K562 (cell line): ENCODE measurements around the gene CWC22. TPM values are rescaled to one million over a fixed set of nuclear protein-coding genes. Genes with fewer than 3 reads are reported as not detected.

Experiments
- ATF7 ChIP-seq: fragments of 450-650 bp; IDR thresholded peaks from 2 replicates; pipeline ENCODE4 v1.7.1; 2014; ENCODE audit warnings: mild to moderate bottlenecking, moderate library complexity
- BMI1 ChIP-seq: fragments of 150-350 bp; IDR thresholded peaks from 2 replicates; pipeline ENCODE4 v1.6.1; 2014; ENCODE audit warnings: low read length
- CBFA2T3 ChIP-seq: fragments of 450-650 bp; IDR thresholded peaks from 2 replicates; pipeline ENCODE4 v1.6.1; 2017
- CC2D1A ChIP-seq: fragments of 450-650 bp; IDR thresholded peaks from 2 replicates; pipeline ENCODE4 v1.6.1; 2017; ENCODE audit warnings: mild to moderate bottlenecking
- CHD1 ChIP-seq: fragments of 200-600 bp; sonication (generic); IDR thresholded peaks from one replicate; pipeline ENCODE4 v1.6.1; 2012; ENCODE audit warnings: mild to moderate bottlenecking, moderate library complexity, low read length, inconsistent platforms
- ETV5 ChIP-seq: sonication (generic); formaldehyde crosslinking; IDR thresholded peaks from 2 replicates; pipeline ENCODE4 v1.4.0; 2020; ENCODE audit warnings: low read depth, mild to moderate bottlenecking, missing genetic modification reagents
- HNRNPH1 ChIP-seq: fragments of 200-400 bp; formaldehyde crosslinking; optimal IDR thresholded peaks from 2 replicates; pipeline ENCODE3; 2017; ENCODE audit warnings: low read depth, mild to moderate bottlenecking, low read length, moderate library complexity
- HNRNPK ChIP-seq: fragments of 200-400 bp; formaldehyde crosslinking; IDR thresholded peaks from one replicate; pipeline ENCODE4 v1.6.1; 2018; ENCODE audit warnings: mild to moderate bottlenecking, low read depth, low read length; ENCODE audit not compliant: poor library complexity, severe bottlenecking
- KHSRP ChIP-seq: fragments of 450-650 bp; IDR thresholded peaks from 2 replicates; pipeline ENCODE4 v1.6.1; 2017
- KLF1 ChIP-seq: fragments of 450-650 bp; IDR thresholded peaks from 2 replicates; pipeline ENCODE4 v1.6.1; 2016; ENCODE audit warnings: missing genetic modification characterization, missing compliant biosample characterization
- MIER1 ChIP-seq: fragments of 450-650 bp; IDR thresholded peaks from 2 replicates; pipeline ENCODE4 v1.6.1; 2016; ENCODE audit warnings: antibody characterized with exemption, mild to moderate bottlenecking, low read depth
- PTRF ChIP-seq: fragments of 450-650 bp; IDR thresholded peaks from 2 replicates; pipeline ENCODE4 v1.6.1; 2016; ENCODE audit warnings: mild to moderate bottlenecking, missing genetic modification characterization, missing compliant biosample characterization
- RNF2 ChIP-seq: sonication (generic); IDR thresholded peaks from 2 replicates; pipeline ENCODE4 v1.6.1; 2016
- SAFB2 ChIP-seq: fragments of 200-400 bp; formaldehyde crosslinking; IDR thresholded peaks from 2 replicates; pipeline ENCODE4 v1.6.1; 2018; ENCODE audit warnings: borderline replicate concordance, low read length, low read depth, moderate library complexity; ENCODE audit not compliant: severe bottlenecking
- SIX5 ChIP-seq, 2 experiments: IDR thresholded peaks; 2 replicates each; pipeline ENCODE4 v1.6.1; 2011; ENCODE audit warnings: low read length in 2 of 2, borderline replicate concordance in 1 of 2, low read depth in 1 of 2, mild to moderate bottlenecking in 1 of 2, moderate library complexity in 1 of 2; ENCODE audit not compliant: insufficient read depth in 1 of 2
- SMAD4 ChIP-seq: fragments of 250-450 bp; sonication (Bioruptor Pico); conservative IDR thresholded peaks from 2 replicates; pipeline ENCODE4 v1.8.0; 2021; ENCODE audit warnings: inconsistent platforms, mild to moderate bottlenecking, moderate library complexity
- SNRNP70 ChIP-seq: fragments of 200-400 bp; formaldehyde crosslinking; optimal IDR thresholded peaks from 2 replicates; pipeline ENCODE3; 2017; ENCODE audit warnings: low read depth, low read length
- ZNF12 ChIP-seq: sonication (generic); formaldehyde crosslinking; IDR thresholded peaks from 2 replicates; pipeline ENCODE4 v1.4.0; 2020; ENCODE audit warnings: mild to moderate bottlenecking, missing genetic modification reagents
- ZNF324 ChIP-seq: fragments of 250-450 bp; sonication (Bioruptor Pico); IDR thresholded peaks from 2 replicates; pipeline ENCODE4 v1.4.0; 2020; ENCODE audit warnings: mild to moderate bottlenecking
- ZSCAN32 ChIP-seq: fragments of 450-650 bp; formaldehyde crosslinking; IDR thresholded peaks from 2 replicates; pipeline ENCODE4 v1.4.0; 2020; ENCODE audit warnings: mild to moderate bottlenecking, moderate library complexity
- polyA plus RNA-seq, 8 experiments: library from polyadenylated mRNA; depleted of rRNA in 4 of 8; stranded (reverse) in 5 of 8; unstranded in 3 of 8; fragments of >200 nt; fragmentation: Nextera tagmentation in 2 of 8; fragmentation: Illumina TruSeq in 1 of 8; extraction: Ambion mirVana in 2 of 8; extraction: Trizol in 1 of 8; gene quantifications; 2 replicates each; pipeline versions ENCODE4 v1.2.1 to v1.2.3, GENCODE V29; 2011 to 2014; ENCODE audit warnings: inconsistent platforms in 1 of 8, missing spikeins in 1 of 8
- total RNA-seq, 7 experiments: library from RNA; depleted of rRNA in 6 of 7; stranded (reverse); fragments of >200 nt in 6 of 7; fragmentation: Illumina TruSeq in 2 of 7; extraction: Trizol in 2 of 7; gene quantifications; 2 replicates each; pipeline versions ENCODE4 v1.2.1 to v1.2.3, GENCODE V29; 2011 to 2021; ENCODE audit warnings: low replicate concordance in 1 of 7
- TF ChIP-seq, protein P1 (sequence below): fragments of 150-350 bp; conservative IDR thresholded peaks from 2 replicates; pipeline ENCODE4 v1.6.1; 2014; ENCODE audit warnings: low read length
- TF ChIP-seq, protein P2 (sequence below): fragments of 450-650 bp; IDR thresholded peaks from 2 replicates; pipeline ENCODE4 v1.6.1; 2018; ENCODE audit not compliant: partially characterized antibody

Gene CWC22
- total and polyA plus RNA-seq, 9 of the 15 experiments (the other 6 are each of a cell fraction or from before 2014, with no cell fraction given): 14.5 to 54.2 (median 36.7) TPM

DNA sequence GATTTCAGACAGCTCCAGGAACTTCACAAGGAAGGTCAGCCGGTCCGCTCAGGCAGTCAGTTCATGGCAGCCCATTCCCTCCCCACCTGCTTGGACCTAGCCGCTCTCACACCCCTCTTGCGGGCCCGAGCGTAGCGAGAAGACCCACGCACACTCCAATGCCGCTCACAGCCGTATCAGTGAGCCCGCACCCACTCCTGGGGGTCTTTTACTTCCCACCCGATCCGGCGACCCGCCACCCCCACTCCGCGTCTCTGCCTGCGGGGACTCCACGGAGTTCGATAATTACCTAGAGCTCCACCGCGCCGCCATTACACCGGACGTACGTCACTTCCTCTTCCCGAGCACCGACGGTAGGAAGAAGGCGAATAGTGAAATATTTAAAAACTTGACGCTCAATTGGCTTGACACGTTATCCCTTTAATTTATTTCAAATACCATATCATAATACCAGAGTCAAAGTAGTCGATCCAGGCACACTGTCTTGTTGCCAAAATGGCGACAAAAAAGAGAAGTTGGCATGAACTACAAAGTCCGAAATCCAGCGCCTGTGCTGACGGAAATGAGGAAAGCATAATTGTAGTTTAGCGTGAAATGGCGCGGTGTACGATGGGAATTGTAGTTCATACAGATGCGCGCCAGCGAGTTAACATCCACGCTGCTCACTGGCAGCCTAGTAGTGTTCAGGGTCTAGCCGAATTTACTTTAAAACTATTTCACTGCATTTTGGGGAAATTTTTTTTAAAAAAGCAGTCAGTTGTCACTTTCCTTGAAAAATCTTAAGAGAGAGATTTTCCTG is at the start of gene CWC22 (continued):
- TF ChIP-seq PTRF: no peak
- TF ChIP-seq ZSCAN32: no peak
- TF ChIP-seq, protein P1, sequence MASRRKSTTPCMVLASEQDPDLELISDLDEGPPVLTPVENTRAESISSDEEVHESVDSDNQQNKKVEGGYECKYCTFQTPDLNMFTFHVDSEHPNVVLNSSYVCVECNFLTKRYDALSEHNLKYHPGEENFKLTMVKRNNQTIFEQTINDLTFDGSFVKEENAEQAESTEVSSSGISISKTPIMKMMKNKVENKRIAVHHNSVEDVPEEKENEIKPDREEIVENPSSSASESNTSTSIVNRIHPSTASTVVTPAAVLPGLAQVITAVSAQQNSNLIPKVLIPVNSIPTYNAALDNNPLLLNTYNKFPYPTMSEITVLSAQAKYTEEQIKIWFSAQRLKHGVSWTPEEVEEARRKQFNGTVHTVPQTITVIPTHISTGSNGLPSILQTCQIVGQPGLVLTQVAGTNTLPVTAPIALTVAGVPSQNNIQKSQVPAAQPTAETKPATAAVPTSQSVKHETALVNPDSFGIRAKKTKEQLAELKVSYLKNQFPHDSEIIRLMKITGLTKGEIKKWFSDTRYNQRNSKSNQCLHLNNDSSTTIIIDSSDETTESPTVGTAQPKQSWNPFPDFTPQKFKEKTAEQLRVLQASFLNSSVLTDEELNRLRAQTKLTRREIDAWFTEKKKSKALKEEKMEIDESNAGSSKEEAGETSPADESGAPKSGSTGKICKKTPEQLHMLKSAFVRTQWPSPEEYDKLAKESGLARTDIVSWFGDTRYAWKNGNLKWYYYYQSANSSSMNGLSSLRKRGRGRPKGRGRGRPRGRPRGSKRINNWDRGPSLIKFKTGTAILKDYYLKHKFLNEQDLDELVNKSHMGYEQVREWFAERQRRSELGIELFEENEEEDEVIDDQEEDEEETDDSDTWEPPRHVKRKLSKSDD: peak; percentile 96
- no peak for TF ChIP-seq ZNF324 (CRISPR knock-in tag)
- TF ChIP-seq KHSRP: peak; percentile 19; the same call in 1 of the 2 replicates
- TF ChIP-seq HNRNPH1: no peak
- TF ChIP-seq ZNF12 (CRISPR knock-in tag): peak; percentile 38; the same call in 1 of the 2 replicates
- no peak for TF ChIP-seq CBFA2T3
- peak; percentile 78 for TF ChIP-seq ATF7
- peak; percentile 91 for TF ChIP-seq CHD1
- TF ChIP-seq HNRNPK: no peak
- peak; percentile 93 to 96 for TF ChIP-seq SIX5 (IDR thresholded peaks at IDR 0.05; ENCODE audit: borderline replicate concordance in 1 of 2, insufficient read depth in 1 of 2, low read depth in 1 of 2, low read length in 2 of 2)
- TF ChIP-seq SNRNP70: no peak
- TF ChIP-seq SAFB2: no peak
- TF ChIP-seq SMAD4 (CRISPR knock-in tag): 0 out of 2 replicates have a peak, but pooled peaks have one; percentile 37
- peak; percentile 56; the same call in 1 of the 2 replicates for TF ChIP-seq KLF1 (tag)
- no peak for TF ChIP-seq BMI1
- TF ChIP-seq, protein P2, sequence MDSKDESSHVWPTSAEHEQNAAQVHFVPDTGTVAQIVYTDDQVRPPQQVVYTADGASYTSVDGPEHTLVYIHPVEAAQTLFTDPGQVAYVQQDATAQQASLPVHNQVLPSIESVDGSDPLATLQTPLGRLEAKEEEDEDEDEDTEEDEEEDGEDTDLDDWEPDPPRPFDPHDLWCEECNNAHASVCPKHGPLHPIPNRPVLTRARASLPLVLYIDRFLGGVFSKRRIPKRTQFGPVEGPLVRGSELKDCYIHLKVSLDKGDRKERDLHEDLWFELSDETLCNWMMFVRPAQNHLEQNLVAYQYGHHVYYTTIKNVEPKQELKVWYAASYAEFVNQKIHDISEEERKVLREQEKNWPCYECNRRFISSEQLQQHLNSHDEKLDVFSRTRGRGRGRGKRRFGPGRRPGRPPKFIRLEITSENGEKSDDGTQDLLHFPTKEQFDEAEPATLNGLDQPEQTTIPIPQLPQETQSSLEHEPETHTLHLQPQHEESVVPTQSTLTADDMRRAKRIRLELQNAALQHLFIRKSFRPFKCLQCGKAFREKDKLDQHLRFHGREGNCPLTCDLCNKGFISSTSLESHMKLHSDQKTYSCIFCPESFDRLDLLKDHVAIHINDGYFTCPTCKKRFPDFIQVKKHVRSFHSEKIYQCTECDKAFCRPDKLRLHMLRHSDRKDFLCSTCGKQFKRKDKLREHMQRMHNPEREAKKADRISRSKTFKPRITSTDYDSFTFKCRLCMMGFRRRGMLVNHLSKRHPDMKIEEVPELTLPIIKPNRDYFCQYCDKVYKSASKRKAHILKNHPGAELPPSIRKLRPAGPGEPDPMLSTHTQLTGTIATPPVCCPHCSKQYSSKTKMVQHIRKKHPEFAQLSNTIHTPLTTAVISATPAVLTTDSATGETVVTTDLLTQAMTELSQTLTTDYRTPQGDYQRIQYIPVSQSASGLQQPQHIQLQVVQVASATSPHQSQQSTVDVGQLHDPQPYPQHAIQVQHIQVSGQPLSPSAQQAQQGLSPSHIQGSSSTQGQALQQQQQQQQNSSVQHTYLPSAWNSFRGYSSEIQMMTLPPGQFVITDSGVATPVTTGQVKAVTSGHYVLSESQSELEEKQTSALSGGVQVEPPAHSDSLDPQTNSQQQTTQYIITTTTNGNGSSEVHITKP: peak; percentile 71
- peak; percentile 92 for TF ChIP-seq ETV5
- no peak for TF ChIP-seq CC2D1A
- no peak; the same call in 1 of the 2 replicates for TF ChIP-seq RNF2
- no peak for TF ChIP-seq MIER1
